Breast epithelium (tissue), 3 donors: ENCODE data around the gene TUFT1.

Source experiments
- CTCF ChIP-seq, 3 donors: fragments of 450-650 bp; IDR thresholded peaks; one replicate each; pipeline ENCODE4 v1.5.1; 2016 to 2017; ENCODE audit warnings: antibody characterized with exemption in 3 of 3, mild to moderate bottlenecking in 3 of 3, moderate library complexity in 3 of 3
- POLR2A ChIP-seq: fragments of 450-650 bp; IDR thresholded peaks from one replicate; pipeline ENCODE4 v1.6.1; 2016; ENCODE audit warnings: antibody characterized with exemption, mild to moderate bottlenecking, moderate library complexity
- POLR2AphosphoS5 ChIP-seq, 3 donors: sonication (generic); formaldehyde crosslinking; IDR thresholded peaks; one replicate each; pipeline ENCODE4 v1.6.1; 2017; ENCODE audit warnings: antibody characterized with exemption in 3 of 3

GRCh38 chr1:151510020-151510405 is 30.1 kb upstream of the TUFT1 start:
- TF ChIP-seq CTCF (IDR thresholded peaks at IDR 0.05): no peak
- no peak for TF ChIP-seq POLR2A
- no peak for TF ChIP-seq POLR2AphosphoS5 (IDR thresholded peaks at IDR 0.05)
